A673 (cell line): ENCODE results near the gene OR7C1. TPM values are rescaled to one million over a fixed set of nuclear protein-coding genes. Genes with fewer than 3 reads are reported as not detected.
"Not testable (repeated sequence)": the region's sequence is repeated elsewhere in the genome, so short reads cannot be mapped to it uniquely, and the experiment has no call there.

Experiments used
- BruUV-seq: library from RNA; stranded (reverse); fragments of 400-500 nt; replicated peaks from 2 replicates; lab custom pipeline; 2021; lab: Mats Ljungman, UMichigan
- CTCF ChIA-PET: fragments of 300-600 bp; sonication (Branson Sonifier 250); formaldehyde crosslinking; loops from one replicate; lab custom pipeline; 2022; ENCODE audit warnings: antibody characterized with exemption; lab: Charles Lee
- POLR2A ChIA-PET: fragments of 300-600 bp; sonication (Branson Sonifier 250); formaldehyde crosslinking; loops from one replicate; lab custom pipeline; 2022; ENCODE audit warnings: antibody characterized with exemption; ENCODE audit not compliant: low non-redundant PET; lab: Charles Lee
- DNase-seq: peaks from one replicate; pipeline ENCODE4 v3.0.0-alpha.2; 2015; ENCODE audit warnings: low spot score
- H3K27ac ChIP-seq: fragments of 200-600 bp; sonication (generic); 2 replicates; pipeline ENCODE4 v1.5.1; 2016; ENCODE audit warnings: mixed run types, low read depth, mild to moderate bottlenecking, mixed read lengths, antibody characterized with exemption, low read length; ENCODE audit not compliant: poor library complexity, severe bottlenecking
- H3K27me3 ChIP-seq: fragments of 200-600 bp; sonication (generic); replicated peaks from 2 replicates; pipeline ENCODE4 v1.6.1; 2017; ENCODE audit warnings: mixed run types, low read depth, mild to moderate bottlenecking, mixed read lengths, antibody characterized with exemption, low read length; ENCODE audit not compliant: insufficient read depth, poor library complexity
- H3K36me3 ChIP-seq: fragments of 200-600 bp; sonication (generic); 2 replicates; pipeline ENCODE4 v1.6.1; 2016; ENCODE audit warnings: mixed run types, mild to moderate bottlenecking, mixed read lengths, antibody characterized with exemption, low read length; ENCODE audit not compliant: insufficient read depth, poor library complexity, severe bottlenecking
- H3K4me1 ChIP-seq: fragments of 200-600 bp; sonication (generic); 2 replicates; pipeline ENCODE4 v1.6.1; 2017; ENCODE audit warnings: mixed run types, mild to moderate bottlenecking, mixed read lengths, antibody characterized with exemption, low read length; ENCODE audit not compliant: insufficient read depth, poor library complexity, severe bottlenecking
- H3K4me3 ChIP-seq: fragments of 200-600 bp; sonication (generic); 2 replicates; pipeline ENCODE4 v1.5.1; 2016; ENCODE audit warnings: low read depth, mixed run types, mild to moderate bottlenecking, mixed read lengths, low read length; ENCODE audit not compliant: poor library complexity, severe bottlenecking
- H3K9me3 ChIP-seq: fragments of 200-600 bp; sonication (generic); 2 replicates; pipeline ENCODE4 v1.6.1; 2016; ENCODE audit warnings: mixed run types, low read depth, mild to moderate bottlenecking, mixed read lengths, antibody characterized with exemption, low read length; ENCODE audit not compliant: poor library complexity, severe bottlenecking
- EZH2 ChIP-seq: fragments of 200-600 bp; sonication (generic); IDR thresholded peaks from 2 replicates; pipeline ENCODE4 v1.6.1; 2017; ENCODE audit warnings: borderline replicate concordance, low read depth, mild to moderate bottlenecking, mixed read lengths, antibody characterized with exemption, low read length; ENCODE audit not compliant: poor library complexity, severe bottlenecking
- intact Hi-C: fragments of 100-400 bp; cut with micrococcal nuclease; formaldehyde crosslinking; loops from one replicate; pipeline ENCODE4 v1.10.0; 2022; ENCODE audit not compliant: unreplicated experiment
- total RNA-seq: library from RNA; stranded (reverse); gene quantifications from 2 replicates; pipeline ENCODE4 v1.2.3, GENCODE V29; 2021
- TF ChIP-seq, protein P1 (sequence below): fragments of 300-800, 200-600 bp; sonication (generic); conservative IDR thresholded peaks from 2 replicates; pipeline ENCODE4 v1.5.1; 2017; ENCODE audit warnings: low read depth, mild to moderate bottlenecking, antibody characterized with exemption, low read length, moderate library complexity, mixed read lengths

The OR7C1 gene
- total RNA-seq, 1 experiment from 2014 or later = not detected

GRCh38 chr19:14767466-14767971 lies 67.5 kb downstream of the OR7C1 start:
- H3K9me3 ChIP-seq = no peaks in the 10 kb centered on the region
- POLR2A ChIA-PET = no interaction called here
- intact Hi-C loops = no loop called here
- DNase-seq = no peak
- no peak overlapping the region for H3K27ac ChIP-seq
- TF ChIP-seq, protein P1, sequence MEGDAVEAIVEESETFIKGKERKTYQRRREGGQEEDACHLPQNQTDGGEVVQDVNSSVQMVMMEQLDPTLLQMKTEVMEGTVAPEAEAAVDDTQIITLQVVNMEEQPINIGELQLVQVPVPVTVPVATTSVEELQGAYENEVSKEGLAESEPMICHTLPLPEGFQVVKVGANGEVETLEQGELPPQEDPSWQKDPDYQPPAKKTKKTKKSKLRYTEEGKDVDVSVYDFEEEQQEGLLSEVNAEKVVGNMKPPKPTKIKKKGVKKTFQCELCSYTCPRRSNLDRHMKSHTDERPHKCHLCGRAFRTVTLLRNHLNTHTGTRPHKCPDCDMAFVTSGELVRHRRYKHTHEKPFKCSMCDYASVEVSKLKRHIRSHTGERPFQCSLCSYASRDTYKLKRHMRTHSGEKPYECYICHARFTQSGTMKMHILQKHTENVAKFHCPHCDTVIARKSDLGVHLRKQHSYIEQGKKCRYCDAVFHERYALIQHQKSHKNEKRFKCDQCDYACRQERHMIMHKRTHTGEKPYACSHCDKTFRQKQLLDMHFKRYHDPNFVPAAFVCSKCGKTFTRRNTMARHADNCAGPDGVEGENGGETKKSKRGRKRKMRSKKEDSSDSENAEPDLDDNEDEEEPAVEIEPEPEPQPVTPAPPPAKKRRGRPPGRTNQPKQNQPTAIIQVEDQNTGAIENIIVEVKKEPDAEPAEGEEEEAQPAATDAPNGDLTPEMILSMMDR = no peak
- TF ChIP-seq EZH2 = no peak
- no peaks in the 10 kb centered on the region for H3K36me3 ChIP-seq
- no peaks in the 10 kb centered on the region for H3K4me1 ChIP-seq
- no TSS peak for BruUV-seq
- CTCF ChIA-PET = no interaction called here
- no peak overlapping the region for H3K4me3 ChIP-seq
- no peaks in the 10 kb centered on the region for H3K27me3 ChIP-seq

DNA sequence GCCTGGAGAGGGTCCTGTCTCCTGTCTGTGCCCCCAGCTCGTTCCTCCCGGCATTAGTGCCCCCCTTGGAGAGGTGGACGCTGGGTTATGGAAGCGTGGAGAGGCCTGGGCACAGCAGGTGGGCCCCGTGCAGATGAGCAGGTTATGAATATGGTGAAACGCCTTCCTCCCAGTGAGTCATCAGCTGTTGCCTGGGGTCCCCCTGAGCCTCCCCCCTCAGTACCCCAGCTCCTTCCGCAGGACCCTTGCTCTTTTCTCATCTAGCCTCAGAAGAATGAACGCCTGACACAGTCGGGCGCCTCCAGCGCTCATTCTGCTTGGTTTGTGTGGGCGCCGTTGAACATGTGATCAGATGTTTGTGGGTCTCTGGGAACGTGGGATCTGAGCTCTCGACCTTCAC lies 69.1 kb downstream of the OR7C1 start:
- DNase-seq, H3K27me3 ChIP-seq, POLR2A ChIA-PET, H3K27ac ChIP-seq, CTCF ChIA-PET, intact Hi-C loops, H3K4me1 ChIP-seq, BruUV-seq, H3K9me3 ChIP-seq, H3K4me3 ChIP-seq, H3K36me3 ChIP-seq: not testable (repeated sequence)

GRCh38 chr19:14765403-14765802 lies 69.6 kb downstream of the OR7C1 start:
- H3K9me3 ChIP-seq, CTCF ChIA-PET, H3K4me1 ChIP-seq, H3K36me3 ChIP-seq, H3K27ac ChIP-seq, H3K4me3 ChIP-seq, intact Hi-C loops, BruUV-seq, POLR2A ChIA-PET, DNase-seq, H3K27me3 ChIP-seq: not testable (repeated sequence)

GRCh38 chr19:14764401-14764800 lies 70.6 kb downstream of the OR7C1 start:
- no peak for DNase-seq
- Histone ChIP-seq H3K27ac (no peak overlapping the region), H3K4me1 (no peaks in the 10 kb centered on the region), H3K9me3 (no peaks in the 10 kb centered on the region), H3K27me3 (no peaks in the 10 kb centered on the region), H3K36me3 (no peaks in the 10 kb centered on the region), H3K4me3 (no peak overlapping the region)
- intact Hi-C loops = no loop called here
- ChIA-PET POLR2A (no interaction called here), CTCF (no interaction called here)
- TF ChIP-seq, protein P1 = no peak
- no peak for TF ChIP-seq EZH2
- BruUV-seq = no TSS peak
